Right ventricle myocardium inferior (tissue), 1 donor: Measurements from ENCODE around the gene DLG2. TPM values are rescaled to one million over a fixed set of nuclear protein-coding genes. Genes with fewer than 3 reads are reported as not detected.

Source experiments
- ATAC-seq: fragments of 200-7000 bp; cut with Tn5 transposase; one replicate; pipeline ENCODE4 v1.9.1; 2020; ENCODE audit warnings: mild to moderate bottlenecking, moderate library complexity
- DNase-seq: peaks from one replicate; pipeline ENCODE4 v3.0.0; 2021; ENCODE audit errors: missing footprints
- intact Hi-C: fragments of 100-400 bp; cut with DNase I; formaldehyde crosslinking; loops from one replicate; pipeline ENCODE4 v1.11.0; 2022
- total RNA-seq: library from RNA; stranded (reverse); fragmentation: NEBNext Ultra II Directional; extraction: Animal tissue kit (Norgen Biotek cat#: 25700); gene quantifications from one replicate; pipeline ENCODE4 v1.2.1, GENCODE V29; 2021
- donor health status: DM: no; HTN: yes; CAD: no; lungs with severe emphysema.

The DLG2 gene
- total RNA-seq, 1 donor from 2014 or later = 5.7 TPM

GRCh38 chr11:83695046-83695445, 1932.1 kb downstream of the DLG2 start:
- ATAC-seq = no peak
- intact Hi-C loops = no loop called here
- no peak for DNase-seq

GRCh38 chr11:83694191-83694910, 1932.8 kb downstream of the DLG2 start:
- no peak for ATAC-seq
- DNase-seq = no peak
- intact Hi-C loops = no loop called here

- intact Hi-C loops = no loop called here
- DNase-seq = no peak
- ATAC-seq = peak; percentile 33
Measured at GRCh38 chr11:83693306-83693992, 1933.7 kb downstream of the DLG2 start.

GRCh38 chr11:83692675-83693074, 1934.5 kb downstream of the DLG2 start:
- no peak for DNase-seq
- ATAC-seq = peak; percentile 29
- intact Hi-C loops = no loop called here

GRCh38 chr11:83691451-83691950, 1935.6 kb downstream of the DLG2 start:
- ATAC-seq (peak; percentile 95), DNase-seq (no peak)
- intact Hi-C loops = no loop called here

GRCh38 chr11:83689144-83689780, 1937.9 kb downstream of the DLG2 start:
- ATAC-seq = no peak
- no peak for DNase-seq
- intact Hi-C loops = no loop called here

- intact Hi-C loops = no loop called here
- DNase-seq (no peak), ATAC-seq (no peak)
Measured at GRCh38 chr11:83687787-83688186, 1939.4 kb downstream of the DLG2 start.

GRCh38 chr11:83685730-83686129, 1941.4 kb downstream of the DLG2 start:
- no peak for ATAC-seq
- intact Hi-C loops = no loop called here

GRCh38 chr11:83684071-83684470, 1943.1 kb downstream of the DLG2 start:
- ATAC-seq (no peak), DNase-seq (no peak)
- intact Hi-C loops = no loop called here

More at GRCh38 chr11:83685730-83686129, 1941.4 kb downstream of the DLG2 start:
- DNase-seq = no peak

GRCh38 chr11:83682611-83682973, 1944.6 kb downstream of the DLG2 start:
- no peak for ATAC-seq
- intact Hi-C loops = no loop called here
- no peak for DNase-seq

GRCh38 chr11:83681906-83682610, 1945.1 kb downstream of the DLG2 start:
- ATAC-seq (no peak), DNase-seq (no peak)
- intact Hi-C loops = no loop called here

GRCh38 chr11:83681031-83681781, 1945.9 kb downstream of the DLG2 start:
- intact Hi-C loops = no loop called here
- no peak for DNase-seq
- no peak for ATAC-seq

- no peak for DNase-seq
- intact Hi-C loops = no loop called here
- ATAC-seq = no peak
Measured at GRCh38 chr11:83680321-83680720, 1946.8 kb downstream of the DLG2 start.

- intact Hi-C loops = no loop called here
- ATAC-seq = no peak
- no peak for DNase-seq
Measured at GRCh38 chr11:83678831-83679584, 1948.1 kb downstream of the DLG2 start.

- no peak for DNase-seq
- intact Hi-C loops = no loop called here
- ATAC-seq = no peak
Measured at GRCh38 chr11:83677730-83678129, 1949.4 kb downstream of the DLG2 start.

GRCh38 chr11:83676056-83676601, 1951.0 kb downstream of the DLG2 start:
- ATAC-seq (no peak), DNase-seq (no peak)
- intact Hi-C loops = no loop called here

- intact Hi-C loops = no loop called here
- DNase-seq (no peak), ATAC-seq (no peak)
Measured at GRCh38 chr11:83674102-83674896, 1952.8 kb downstream of the DLG2 start.
